Activated T-cell treated with anti-CD3 and anti-CD28 coated beads, Interleukin-2, amount 50 U/mL, for 24 hours (primary cell): ENCODE measurements around the gene ARTN.

Experiments used
- DNase-seq: peaks from one replicate; pipeline ENCODE4 v3.0.0-alpha.2; 2020
- H3K27ac Mint-ChIP-seq: 2 replicates; pipeline ENCODE4 v1.8.0; 2020; ENCODE audit warnings: mild to moderate bottlenecking, mixed read lengths
- H3K27me3 Mint-ChIP-seq: 2 replicates; pipeline ENCODE4 v1.8.0; 2020; ENCODE audit warnings: mixed read lengths
- H3K36me3 Mint-ChIP-seq: 2 replicates; pipeline ENCODE4 v1.8.0; 2020; ENCODE audit warnings: low read depth, mixed read lengths
- H3K4me1 Mint-ChIP-seq: 2 replicates; pipeline ENCODE4 v1.8.0; 2020; ENCODE audit warnings: low read depth, mixed read lengths
- H3K4me3 Mint-ChIP-seq: 2 replicates; pipeline ENCODE4 v1.8.0; 2020; ENCODE audit warnings: mild to moderate bottlenecking, moderate library complexity, mixed read lengths
- H3K9me3 Mint-ChIP-seq: 2 replicates; pipeline ENCODE4 v1.8.0; 2020; ENCODE audit warnings: mixed read lengths

The ARTN gene

DNA sequence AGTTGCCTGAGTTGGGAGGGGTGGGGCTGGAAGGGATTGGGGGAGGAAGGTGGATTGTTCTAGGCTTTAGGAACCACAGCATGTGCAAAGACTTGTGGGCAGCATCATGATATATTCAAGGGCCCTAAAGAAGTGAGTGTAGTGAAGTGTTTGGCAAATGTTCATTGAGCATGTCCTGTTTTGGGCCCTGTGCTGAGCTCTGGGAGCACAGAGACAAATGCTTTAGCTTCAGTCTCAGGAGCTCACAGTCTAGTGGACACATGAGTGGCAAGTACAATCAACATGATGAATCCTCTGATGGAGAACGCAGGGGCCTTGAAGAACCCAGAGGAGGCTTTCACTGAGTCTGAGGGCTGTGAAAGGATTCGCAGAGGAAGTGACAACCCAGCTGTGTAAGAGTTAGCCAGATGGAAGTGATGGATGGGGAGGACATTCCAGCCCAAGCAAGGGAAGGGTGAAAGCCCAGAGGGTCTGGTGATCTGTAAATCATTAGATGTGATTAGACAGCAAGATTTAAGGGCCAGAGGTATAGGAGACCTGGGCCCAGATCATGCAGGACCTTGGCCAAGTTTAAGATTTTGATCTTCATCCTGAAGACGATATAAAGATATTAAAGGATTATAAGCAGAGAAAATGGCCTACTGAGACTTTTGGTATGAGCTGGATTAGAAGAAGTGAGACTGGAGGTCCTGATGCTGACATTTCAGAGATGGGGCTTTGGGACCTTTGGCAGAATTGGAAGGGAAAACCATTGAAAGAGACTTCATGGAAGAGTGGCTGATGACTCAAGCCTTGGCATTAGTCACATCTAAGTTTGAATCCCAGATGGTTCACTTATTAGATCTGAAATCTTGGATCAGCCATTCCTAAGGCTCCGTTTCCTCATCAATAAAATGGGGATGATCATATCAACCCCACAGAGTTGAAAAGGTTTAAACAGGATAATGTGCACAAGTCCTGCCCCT is 17.7 kb downstream of the ARTN start:
- Mint-ChIP-seq H3K36me3 (peaks cover 39% of the 10 kb centered on the region), H3K4me1 (peaks cover 36% of the 10 kb centered on the region), H3K27me3 (no peaks in the 10 kb centered on the region), H3K9me3 (no peaks in the 10 kb centered on the region), H3K4me3 (no peak overlapping the region), H3K27ac (no peak overlapping the region)
- DNase-seq = no peak

DNA sequence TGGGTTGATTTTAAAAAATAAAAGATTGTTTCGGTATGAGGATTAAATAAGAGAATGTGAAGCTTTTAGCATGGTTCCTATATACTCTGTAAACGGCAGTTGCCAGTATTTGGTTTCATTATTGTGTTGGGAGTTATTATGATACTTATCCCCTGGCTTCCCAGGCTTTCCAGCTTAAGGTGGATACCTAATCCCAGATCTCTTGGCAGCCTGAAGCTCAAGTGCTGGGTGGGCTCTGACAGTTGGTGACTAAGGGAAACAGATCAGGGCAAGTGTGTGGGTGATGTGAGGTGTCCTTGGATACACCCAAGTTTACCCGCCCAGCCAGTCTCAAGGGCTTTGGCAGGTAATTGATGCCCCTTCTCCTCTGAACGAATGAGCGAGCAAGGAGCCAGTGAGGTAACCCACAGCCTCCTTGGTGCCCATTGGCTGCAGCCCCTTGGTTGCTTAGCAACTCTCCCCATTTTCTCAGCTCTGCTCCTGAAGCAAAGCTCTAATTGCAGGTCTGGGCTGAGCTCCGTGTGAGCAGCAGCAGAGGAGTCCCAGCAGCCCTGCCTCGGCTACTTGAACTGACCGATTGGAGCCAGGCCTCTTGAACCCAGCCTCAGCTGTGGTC is 19.2 kb downstream of the ARTN start:
- Mint-ChIP-seq H3K4me3 (no peak overlapping the region), H3K27ac (no peak overlapping the region), H3K4me1 (peaks cover 31% of the 10 kb centered on the region), H3K9me3 (no peaks in the 10 kb centered on the region), H3K27me3 (no peaks in the 10 kb centered on the region), H3K36me3 (peaks cover 48% of the 10 kb centered on the region)
- DNase-seq = no peak

DNA sequence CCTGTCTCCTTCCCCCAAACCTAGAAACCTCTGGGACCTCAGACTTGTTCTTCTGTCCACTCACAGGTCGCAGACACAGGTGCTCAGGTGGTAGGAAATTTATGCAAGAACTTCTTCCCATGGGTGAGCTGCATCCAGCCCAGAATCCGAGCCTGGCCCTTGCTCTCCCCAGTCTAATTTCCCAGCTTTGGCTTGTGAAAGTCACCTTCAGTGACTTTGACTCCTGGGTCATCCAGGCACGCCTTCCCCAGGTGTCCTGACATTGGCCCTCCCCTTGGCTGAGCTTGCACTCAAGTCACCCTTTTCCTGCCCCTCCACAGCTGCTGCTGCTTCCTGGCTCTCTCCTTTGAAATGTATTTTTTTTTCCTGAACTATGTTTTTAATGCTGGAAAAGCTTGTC is 19.8 kb downstream of the ARTN start:
- Mint-ChIP-seq H3K36me3 (peaks cover 53% of the 10 kb centered on the region), H3K9me3 (no peaks in the 10 kb centered on the region), H3K27me3 (no peaks in the 10 kb centered on the region), H3K4me1 (peaks cover 26% of the 10 kb centered on the region), H3K4me3 (no peak overlapping the region), H3K27ac (no peak overlapping the region)
- no peak for DNase-seq

DNA sequence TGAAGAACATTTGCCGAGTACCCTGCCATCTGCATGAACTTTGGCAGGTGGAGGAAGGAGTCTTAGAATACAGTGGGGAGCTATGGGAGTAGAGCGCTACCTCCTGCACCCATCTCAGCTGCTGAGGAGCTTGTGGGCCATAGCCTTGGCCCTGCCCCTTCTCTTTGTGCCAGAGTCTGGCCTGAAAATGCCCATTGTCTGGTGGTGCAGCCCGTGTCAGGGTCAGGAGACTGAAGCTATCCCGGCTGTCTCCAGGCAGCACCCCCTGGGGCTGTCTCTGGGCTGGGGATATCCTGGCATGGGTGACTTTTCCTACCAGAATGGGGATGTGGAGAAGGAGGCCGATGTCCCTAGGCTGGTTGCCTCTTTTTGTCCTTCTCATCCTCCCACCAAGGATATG is 20.4 kb downstream of the ARTN start:
- H3K4me3 Mint-ChIP-seq = no peak overlapping the region

GRCh38 chr1:43956234-43956633 is 22.6 kb downstream of the ARTN start:
- Mint-ChIP-seq H3K9me3 (no peaks in the 10 kb centered on the region), H3K4me1 (peaks cover 4% of the 10 kb centered on the region), H3K36me3 (peaks cover 46% of the 10 kb centered on the region), H3K4me3 (no peak overlapping the region), H3K27ac (no peak overlapping the region), H3K27me3 (no peaks in the 10 kb centered on the region)
- DNase-seq = no peak

More for the DNA sequence above, 20.4 kb downstream of the ARTN start:
- no peaks in the 10 kb centered on the region for H3K27me3 Mint-ChIP-seq
- DNase-seq = no peak
- no peak overlapping the region for H3K27ac Mint-ChIP-seq
- peaks cover 20% of the 10 kb centered on the region for H3K4me1 Mint-ChIP-seq
- H3K36me3 Mint-ChIP-seq = peaks cover 58% of the 10 kb centered on the region
- no peaks in the 10 kb centered on the region for H3K9me3 Mint-ChIP-seq

DNA sequence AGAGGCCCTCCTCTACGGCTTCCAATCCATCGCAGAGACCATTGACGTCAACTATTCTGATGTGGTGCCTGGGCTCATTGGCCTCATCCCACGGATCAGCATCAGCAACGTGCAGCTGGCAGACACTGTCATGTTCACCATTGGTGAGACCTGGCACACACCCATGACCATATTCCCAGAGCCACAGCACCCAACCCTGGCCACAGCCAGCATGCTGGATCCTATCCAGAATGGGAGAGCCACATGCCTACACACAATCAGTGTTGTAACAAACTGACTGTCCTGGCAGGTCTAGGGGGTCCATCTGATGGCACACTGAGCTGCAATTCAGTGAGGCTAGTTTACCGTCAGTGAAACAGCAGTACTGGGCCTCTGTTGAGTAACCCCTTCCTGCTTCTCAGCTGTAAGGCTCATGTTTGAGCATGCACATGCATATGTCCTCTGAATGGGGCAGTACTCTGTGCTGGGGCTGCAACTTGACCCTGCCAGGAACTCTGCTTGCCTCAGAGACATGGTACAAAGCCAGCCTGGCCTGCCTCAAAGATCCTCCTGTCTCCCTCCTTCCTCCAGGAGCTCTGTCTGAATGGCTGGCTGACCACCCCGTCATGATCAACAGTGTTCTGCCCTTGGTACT is 23.9 kb downstream of the ARTN start:
- H3K4me1 Mint-ChIP-seq = no peaks in the 10 kb centered on the region
- no peak overlapping the region for H3K4me3 Mint-ChIP-seq
- H3K27me3 Mint-ChIP-seq = no peaks in the 10 kb centered on the region
- H3K36me3 Mint-ChIP-seq = peaks cover 52% of the 10 kb centered on the region
- DNase-seq = no peak
- H3K27ac Mint-ChIP-seq = no peak overlapping the region
- no peaks in the 10 kb centered on the region for H3K9me3 Mint-ChIP-seq

GRCh38 chr1:43958351-43959255 is 25.0 kb downstream of the ARTN start:
- DNase-seq = no peak
- Mint-ChIP-seq H3K27me3 (no peaks in the 10 kb centered on the region), H3K4me3 (no peak overlapping the region), H3K4me1 (no peaks in the 10 kb centered on the region), H3K9me3 (no peaks in the 10 kb centered on the region), H3K27ac (no peak overlapping the region), H3K36me3 (peaks cover 57% of the 10 kb centered on the region)

DNA sequence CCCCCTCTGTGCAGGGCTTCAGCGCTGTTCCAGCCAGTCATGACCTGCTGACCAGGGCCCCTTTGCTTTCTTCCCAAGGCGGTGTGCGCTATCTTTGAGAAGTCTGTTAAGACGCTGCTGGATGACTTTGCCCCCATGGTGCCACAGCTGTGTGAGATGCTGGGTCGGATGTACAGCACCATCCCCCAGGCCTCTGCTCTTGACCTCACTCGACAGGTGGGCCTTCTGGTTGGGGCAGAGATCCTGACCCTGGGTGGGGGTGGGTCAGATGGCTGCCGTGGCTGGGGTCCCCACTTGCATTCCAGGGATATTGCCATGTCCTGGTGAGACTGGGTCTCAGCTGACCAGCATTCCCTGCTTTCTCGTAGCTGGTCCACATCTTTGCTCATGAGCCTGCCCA is 27.2 kb downstream of the ARTN start:
- no peaks in the 10 kb centered on the region for H3K27me3 Mint-ChIP-seq
- H3K36me3 Mint-ChIP-seq = peaks cover 57% of the 10 kb centered on the region
- H3K27ac Mint-ChIP-seq = no peak overlapping the region
- no peaks in the 10 kb centered on the region for H3K9me3 Mint-ChIP-seq
- no peaks in the 10 kb centered on the region for H3K4me1 Mint-ChIP-seq
- no peak for DNase-seq
- no peak overlapping the region for H3K4me3 Mint-ChIP-seq

DNA sequence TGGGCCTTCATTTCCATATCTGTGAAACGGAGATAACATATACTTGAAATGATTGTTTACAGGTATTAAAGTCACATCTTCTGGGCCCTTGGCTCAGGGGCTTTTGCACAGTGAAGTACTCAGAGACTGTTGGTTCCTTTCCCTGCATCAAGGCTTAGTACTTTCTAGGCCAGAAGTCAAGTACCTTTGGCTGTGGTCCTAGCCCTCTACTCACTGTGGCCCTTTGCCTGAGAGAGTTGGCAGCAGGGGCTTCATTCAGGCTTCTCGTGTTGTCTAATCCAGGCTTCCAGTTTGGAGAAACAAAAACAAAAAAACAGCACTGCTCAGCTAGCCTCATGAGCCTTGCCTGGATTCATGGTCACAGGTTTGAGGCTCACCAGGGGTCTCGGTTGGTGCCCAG is 28.1 kb downstream of the ARTN start:
- Mint-ChIP-seq H3K4me1 (no peaks in the 10 kb centered on the region), H3K27ac (no peak overlapping the region), H3K9me3 (no peaks in the 10 kb centered on the region), H3K36me3 (peaks cover 53% of the 10 kb centered on the region), H3K4me3 (no peak overlapping the region), H3K27me3 (no peaks in the 10 kb centered on the region)
- DNase-seq = no peak

DNA sequence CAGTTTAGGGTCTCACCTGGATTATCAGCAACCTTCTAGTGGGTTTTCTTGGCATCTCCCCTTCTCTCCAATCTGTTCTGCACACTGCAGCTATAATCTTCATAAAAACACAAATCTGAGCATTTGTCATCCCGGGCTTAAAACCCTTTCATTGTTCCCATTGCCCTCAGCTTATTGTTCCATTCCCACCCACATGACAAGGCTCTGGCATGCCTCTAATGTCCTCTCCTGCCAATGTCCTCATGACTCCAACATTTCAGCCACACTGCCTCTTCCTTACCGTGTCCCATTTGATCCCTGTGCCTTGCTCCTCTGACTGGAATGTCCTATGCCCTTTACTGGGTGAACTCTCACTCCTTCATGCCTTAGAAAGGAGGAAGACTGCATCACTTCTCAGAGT is 28.7 kb downstream of the ARTN start:
- peaks cover 53% of the 10 kb centered on the region for H3K36me3 Mint-ChIP-seq
- no peak overlapping the region for H3K27ac Mint-ChIP-seq

GRCh38 chr1:43963006-43963405 is 29.4 kb downstream of the ARTN start:
- no peaks in the 10 kb centered on the region for H3K27me3 Mint-ChIP-seq
- no peaks in the 10 kb centered on the region for H3K9me3 Mint-ChIP-seq
- H3K27ac Mint-ChIP-seq = no peak overlapping the region
- no peak for DNase-seq
- H3K4me1 Mint-ChIP-seq = no peaks in the 10 kb centered on the region
- H3K4me3 Mint-ChIP-seq = no peak overlapping the region
- H3K36me3 Mint-ChIP-seq = peaks cover 53% of the 10 kb centered on the region

More for the DNA sequence above, 28.7 kb downstream of the ARTN start:
- DNase-seq = no peak
- Mint-ChIP-seq H3K4me3 (no peak overlapping the region), H3K27me3 (no peaks in the 10 kb centered on the region), H3K4me1 (no peaks in the 10 kb centered on the region), H3K9me3 (no peaks in the 10 kb centered on the region)

DNA sequence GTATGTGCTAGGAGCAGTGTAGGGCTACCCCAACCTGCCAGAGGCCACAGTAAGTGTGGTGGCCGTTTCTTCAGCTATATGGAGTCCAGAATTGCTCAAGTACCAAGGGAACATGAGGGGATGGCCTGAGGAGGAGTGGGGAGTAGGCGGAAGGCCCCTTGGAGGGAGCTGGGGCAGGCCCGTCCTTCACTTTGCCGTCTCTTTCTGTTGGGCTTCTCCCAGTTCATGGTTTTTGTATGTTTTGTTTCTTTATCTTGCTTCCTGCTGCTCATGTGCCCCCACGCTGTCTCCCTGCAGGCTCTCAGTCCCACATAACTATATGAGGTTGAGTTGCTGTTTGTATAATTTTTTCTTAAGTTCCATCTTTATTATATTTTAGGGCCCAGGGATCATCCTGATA is 30.3 kb downstream of the ARTN start:
- no peaks in the 10 kb centered on the region for H3K27me3 Mint-ChIP-seq
- DNase-seq = no peak
- H3K36me3 Mint-ChIP-seq = peaks cover 45% of the 10 kb centered on the region
- H3K4me1 Mint-ChIP-seq = no peaks in the 10 kb centered on the region
- H3K27ac Mint-ChIP-seq = no peak overlapping the region
- no peaks in the 10 kb centered on the region for H3K9me3 Mint-ChIP-seq
- H3K4me3 Mint-ChIP-seq = no peak overlapping the region

DNA sequence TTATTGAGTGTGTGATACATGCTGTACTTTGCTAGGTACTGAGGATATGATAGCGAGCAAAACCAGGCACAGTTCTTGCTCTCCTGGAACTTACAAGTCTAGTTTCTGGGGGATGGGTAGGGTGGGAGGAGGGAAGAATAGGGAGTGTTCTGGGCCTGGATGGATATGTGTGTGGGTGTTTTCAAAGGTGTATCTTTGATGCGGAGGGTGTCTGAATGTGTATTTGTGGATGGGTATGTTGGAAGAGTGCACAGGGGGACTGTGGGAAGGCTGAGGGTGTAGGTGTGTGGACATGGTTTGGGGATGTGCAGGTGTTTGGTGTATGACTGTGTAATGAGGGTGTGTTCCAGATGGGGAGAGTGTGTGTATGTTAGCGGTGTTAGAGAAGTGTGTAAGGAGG is 31.7 kb downstream of the ARTN start:
- Mint-ChIP-seq H3K4me1 (peaks cover 5% of the 10 kb centered on the region), H3K27ac (no peak overlapping the region), H3K4me3 (no peak overlapping the region), H3K36me3 (peaks cover 43% of the 10 kb centered on the region), H3K9me3 (no peaks in the 10 kb centered on the region), H3K27me3 (no peaks in the 10 kb centered on the region)
- DNase-seq = no peak

DNA sequence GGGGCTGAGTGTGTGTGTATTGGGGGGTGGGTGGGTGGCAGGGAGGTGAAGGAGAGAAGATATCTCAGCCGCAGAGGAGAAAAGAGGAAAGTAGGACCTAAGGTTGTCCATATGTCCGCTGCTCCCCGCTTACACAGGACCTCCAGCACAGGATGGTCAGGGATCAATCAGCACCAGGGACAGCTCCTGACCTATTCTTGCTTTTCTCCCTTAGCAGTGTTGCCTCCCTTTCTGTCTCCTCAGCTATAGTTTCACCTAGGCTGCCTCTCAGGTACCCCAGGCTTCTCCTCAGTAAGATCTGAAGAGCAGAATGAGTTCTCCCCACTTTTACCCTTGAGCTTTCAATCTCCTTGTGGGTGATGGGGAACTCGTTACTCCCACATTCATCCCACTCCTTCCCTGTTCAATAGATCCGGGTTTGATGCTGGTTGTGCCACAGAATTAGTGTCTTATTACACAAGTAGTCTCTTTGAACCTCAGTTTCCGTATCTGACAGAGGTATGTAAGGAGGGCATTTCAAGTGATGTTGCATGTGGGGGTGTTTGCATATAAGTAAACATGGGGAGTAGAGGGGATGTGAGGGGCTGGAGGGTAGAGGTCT is 34.8 kb downstream of the ARTN start:
- peaks cover 25% of the 10 kb centered on the region for H3K4me1 Mint-ChIP-seq
- no peaks in the 10 kb centered on the region for H3K27me3 Mint-ChIP-seq
- no peak overlapping the region for H3K4me3 Mint-ChIP-seq
- no peak overlapping the region for H3K27ac Mint-ChIP-seq
- H3K36me3 Mint-ChIP-seq = peaks cover 55% of the 10 kb centered on the region
- DNase-seq = no peak
- no peaks in the 10 kb centered on the region for H3K9me3 Mint-ChIP-seq
